Superior temporal gyrus (tissue), 1 donor: ENCODE results near the gene MATN1.
A peak's percentile ranks its signal among the peaks of the same experiment; 100 is the strongest.

Experiments used
- DNase-seq: peaks from one replicate; pipeline ENCODE4 v3.0.0-alpha.2; 2016; ENCODE audit errors: extremely low spot score

The MATN1 gene

DNA sequence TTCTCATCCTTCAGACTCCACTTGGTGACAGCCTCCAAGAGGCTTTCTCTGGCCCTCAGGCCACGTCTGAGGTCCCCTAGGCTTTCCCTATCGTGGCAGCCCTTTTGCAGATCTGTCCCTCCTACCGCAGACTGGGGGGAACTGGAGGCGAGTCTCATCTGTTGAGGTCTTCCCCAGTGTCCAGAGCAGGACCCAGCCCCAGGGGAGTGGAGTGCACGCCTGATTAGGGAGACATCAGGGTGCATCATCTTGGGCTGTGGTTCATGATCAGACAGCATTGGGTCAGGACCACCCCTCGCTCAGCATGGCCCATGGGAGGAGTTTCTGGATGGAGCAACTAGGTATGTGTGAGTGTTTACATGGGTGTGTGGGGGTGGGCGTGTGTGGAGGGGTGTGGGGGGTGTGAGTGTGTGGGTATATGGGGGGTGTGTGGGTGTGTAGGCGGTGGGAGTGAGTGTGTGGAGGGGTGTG, 8.5 kb upstream of the MATN1 start:
- no peak for DNase-seq

DNA sequence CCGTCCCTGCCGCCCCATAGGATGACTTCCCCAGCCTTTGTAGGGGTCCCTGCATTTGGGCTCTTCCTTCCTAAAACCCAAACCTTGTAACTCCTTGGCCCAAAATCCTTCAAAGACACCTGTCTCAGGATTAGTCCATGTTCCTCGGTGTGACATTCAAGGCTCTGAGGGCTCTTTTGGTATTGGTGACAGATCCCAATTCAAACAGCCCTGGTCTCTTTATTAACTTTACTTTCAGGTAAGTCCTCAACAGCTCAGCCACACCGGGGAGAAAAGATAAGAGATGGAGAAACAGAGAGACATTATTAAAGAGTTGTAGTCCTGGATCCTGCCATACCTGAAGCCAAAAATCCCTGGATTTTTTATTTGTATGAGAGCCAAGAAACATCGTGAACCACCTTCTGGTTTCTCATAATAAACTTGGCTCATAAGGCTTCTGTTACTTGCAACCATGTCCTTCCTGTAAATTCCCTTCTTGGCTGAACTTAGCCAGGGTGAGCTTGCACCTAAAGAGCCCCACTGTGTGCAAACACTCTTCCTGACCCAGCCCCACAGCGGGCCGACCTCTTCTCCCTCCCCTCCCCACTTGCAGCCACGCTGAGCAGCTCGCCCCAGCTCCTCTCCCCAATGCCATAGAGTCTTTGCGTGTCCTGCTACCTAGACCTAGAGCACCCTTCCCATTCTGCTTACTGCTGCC, 7.9 kb upstream of the MATN1 start:
- DNase-seq: no peak

DNA sequence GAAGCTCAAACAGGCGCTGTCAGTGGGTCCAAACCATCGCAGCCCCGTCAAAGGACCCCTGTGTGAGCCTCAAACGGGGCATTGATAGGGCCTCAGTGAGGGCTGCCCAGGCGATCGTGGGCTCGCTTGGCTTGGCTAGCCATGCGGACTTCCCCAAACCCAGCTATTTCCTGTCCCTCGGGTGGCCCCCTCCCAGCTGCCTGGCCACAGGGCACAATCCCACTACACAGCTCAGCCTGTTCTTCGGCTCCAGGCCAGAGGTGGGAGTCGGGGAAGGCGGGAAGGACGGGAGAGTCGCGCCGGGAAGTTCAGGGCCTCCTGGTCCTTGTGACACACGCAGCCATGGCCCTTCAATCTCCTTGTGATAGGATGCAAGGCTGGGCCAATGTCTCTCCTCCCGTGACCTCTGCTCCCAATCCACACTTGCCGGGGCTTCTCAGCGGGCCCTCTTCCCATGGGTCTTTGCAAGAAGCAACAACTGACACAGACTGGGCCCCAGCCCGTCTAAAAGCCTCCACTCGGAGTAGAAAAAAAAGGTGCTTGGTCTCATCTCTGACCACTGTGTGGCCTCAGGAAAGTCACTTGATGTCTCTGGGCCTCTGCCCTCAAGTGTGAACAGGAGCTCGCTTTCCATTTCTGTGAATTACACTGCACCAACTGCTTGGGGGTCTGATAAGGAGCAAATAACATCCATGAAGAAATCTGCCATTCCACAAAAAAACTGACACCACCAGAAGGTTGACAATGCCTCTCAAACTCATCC, 7.1 kb upstream of the MATN1 start:
- DNase-seq: no peak

DNA sequence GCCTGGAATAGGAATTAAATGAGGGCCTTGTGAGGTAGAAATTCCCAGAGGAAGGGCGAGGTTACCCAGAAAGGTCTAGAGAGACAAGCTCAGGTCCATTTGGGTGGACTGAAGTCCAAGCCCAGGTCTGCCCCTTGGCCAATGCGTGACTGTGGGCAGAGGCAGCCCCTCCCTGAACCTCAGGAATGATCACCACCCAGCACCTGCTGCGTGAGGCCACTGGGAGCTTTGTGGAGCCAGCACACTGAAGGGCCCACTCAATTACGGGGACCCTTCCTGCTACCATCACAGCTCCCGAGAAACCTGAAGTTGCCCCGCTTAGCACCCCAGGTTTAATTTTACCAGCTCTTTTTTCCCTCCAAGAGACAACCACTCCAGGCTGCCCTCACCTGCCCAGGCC, 6.5 kb upstream of the MATN1 start:
- no peak for DNase-seq

DNA sequence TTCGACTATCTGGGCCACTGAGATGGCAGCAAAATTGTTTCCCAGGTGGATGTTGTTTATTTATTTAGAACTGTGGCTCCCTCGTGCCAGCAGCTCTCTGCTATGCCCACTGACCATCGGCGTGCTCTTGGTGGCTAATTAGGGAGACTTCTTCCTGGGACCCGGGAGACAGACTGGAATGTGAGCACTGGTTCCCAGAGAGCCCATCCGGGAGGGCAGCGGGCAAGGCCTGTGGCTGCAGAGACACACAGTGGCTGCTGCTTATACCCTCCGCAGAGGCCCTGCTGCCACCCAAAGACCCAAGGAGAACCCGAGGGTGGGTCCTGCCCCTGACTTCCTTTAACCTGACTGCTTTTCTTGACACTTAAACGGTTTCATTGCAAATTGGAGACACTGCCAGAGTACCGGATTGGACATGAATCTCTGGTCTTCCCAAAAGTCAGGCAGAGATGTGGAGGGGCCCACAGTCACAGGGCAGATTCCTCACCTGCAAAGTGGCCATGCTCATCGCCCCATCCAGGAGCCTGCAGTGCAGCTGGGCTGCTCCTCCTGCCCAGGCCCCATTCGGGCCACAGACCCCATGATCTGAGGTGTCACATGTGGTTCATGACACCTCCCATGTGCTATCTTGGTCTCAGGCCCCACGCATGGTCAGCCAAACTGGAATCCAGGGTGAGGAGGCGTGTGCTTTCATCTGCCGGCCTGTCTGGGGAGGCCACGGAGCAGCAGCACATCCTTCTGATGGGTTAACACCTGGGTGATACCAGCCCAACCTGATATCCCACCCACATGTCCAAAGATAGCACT, 5.7 kb upstream of the MATN1 start:
- DNase-seq: no peak

DNA sequence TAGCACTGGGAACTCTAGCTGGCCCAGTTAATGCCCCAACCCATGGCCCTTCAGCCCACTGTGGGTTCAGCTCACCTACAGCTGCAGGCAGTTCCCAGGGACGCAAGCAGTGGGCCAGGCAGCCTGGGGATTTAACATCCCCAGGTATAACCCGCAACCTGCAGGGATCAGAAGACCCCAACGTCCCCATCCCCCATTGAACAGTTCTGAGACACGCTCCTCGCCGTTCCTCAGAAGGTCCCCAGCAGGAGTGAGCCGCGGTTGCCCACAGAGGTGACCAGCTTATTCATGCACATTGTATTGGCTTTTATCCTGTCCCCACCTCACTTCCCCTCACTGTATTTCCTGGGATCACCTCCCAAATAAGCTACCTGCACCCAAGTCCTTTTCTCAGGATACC, 5.0 kb upstream of the MATN1 start:
- no peak for DNase-seq

DNA sequence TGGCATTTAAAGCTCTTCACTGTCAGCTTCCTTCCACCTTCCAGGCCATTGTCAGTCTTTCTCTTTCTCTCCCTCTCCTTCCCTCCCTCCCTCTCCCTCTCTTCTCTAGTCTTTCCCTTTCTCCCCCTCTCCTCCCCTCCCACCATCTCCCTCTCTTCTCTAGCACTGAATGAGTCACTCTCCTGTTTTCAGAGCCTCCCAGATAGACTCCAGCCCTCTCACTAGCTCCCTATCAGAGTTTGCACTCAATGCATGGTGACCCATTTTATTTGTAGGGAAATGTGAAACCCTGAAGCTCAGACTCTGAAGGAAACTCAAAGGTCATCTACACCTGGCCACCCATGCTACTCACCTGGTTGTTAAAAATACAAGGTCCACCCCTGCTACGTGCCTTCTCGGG, 4.4 kb upstream of the MATN1 start:
- DNase-seq: no peak

DNA sequence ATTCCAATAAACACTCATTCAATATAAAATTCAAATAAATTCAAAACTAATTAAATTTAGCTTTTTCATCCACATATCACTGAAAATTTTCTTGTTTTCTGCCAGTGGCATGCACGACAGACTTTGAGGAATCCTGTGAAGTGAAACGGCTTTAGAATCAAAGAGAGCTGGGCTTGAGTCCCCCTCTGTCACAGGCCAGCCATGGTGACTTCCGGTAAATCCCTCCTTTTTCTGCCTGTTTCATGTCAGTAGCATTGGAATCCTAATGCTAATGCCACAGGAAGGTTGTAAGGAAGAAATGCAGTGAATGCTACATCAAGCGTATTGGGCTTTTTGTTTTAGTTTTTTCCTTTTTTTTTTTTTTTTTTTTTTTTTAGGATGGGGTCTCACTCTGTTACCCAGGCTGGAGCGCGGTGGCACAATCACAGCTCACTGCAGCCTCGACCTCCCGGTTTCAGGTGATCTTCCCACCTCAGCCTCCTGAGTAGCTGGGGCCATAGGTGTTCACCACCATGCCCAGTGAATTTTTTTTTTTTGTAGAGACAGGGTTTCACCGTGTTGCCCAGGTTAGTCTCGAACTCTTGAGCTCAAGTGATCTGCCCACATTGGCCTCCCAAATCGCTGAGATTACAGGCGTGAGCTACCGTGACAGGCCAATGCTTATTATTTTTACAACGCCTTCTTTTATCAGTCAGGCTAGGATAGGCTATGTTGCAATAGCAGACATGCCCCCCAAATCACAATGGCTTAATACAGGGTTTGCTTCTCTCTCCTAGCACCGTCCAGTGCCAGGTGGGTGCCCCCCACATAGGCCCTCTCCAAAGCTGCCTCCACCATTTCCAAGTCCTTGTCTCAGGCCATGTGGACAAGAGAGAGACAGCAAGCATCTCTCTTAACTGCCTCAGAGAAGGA, 3.6 kb upstream of the MATN1 start:
- DNase-seq: no peak

DNA sequence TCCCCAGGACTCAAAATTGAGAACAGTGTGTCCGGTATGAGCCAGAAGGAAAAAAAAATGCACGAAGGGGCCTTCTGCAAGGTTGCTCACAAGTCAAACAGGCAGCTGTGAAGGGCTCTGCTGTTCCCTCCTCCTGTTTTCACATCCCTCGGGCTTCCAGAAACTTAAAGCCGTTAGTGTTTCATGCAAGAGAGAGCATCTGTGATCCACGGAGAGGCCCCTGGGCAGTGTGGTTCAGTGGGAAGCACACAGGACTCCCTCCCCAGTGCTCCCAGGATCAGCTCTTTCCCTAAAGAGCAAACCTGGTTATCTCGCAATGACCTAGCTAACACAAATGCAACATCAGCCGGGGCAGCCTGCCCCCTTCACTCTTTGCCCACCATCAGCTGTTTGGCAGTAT, 2.9 kb upstream of the MATN1 start:
- no peak for DNase-seq

DNA sequence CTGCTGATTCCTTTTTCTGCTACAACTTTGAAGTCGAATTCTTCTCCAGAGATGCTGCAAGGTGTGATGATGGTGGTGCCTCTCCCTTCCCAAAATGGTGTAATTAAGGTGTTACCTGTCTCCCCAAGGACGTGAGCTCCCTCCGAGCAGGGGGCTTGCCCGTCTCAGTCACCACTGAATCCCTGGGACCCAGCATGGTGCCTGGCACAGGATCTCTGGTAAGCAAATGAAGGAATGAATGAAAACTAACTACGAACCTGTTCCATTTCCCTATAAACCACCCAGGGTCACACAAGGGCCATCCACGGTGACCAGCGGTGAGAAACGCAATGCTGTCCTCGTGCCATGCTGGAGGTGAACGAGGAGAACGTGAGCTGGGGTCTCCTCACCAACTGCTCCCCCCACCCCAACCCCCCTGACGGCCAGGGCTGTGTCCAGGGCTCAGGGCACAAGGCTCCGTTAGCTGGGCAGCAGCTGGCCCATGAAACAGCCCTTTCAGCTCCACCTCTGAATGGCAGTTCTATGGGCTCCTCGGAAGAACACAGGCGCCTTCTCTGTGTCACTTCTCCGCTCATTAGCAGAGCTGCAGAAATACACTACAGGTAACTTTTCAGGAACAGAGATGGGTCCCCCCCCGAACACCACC, 2.2 kb upstream of the MATN1 start:
- peak; percentile 56 for DNase-seq

DNA sequence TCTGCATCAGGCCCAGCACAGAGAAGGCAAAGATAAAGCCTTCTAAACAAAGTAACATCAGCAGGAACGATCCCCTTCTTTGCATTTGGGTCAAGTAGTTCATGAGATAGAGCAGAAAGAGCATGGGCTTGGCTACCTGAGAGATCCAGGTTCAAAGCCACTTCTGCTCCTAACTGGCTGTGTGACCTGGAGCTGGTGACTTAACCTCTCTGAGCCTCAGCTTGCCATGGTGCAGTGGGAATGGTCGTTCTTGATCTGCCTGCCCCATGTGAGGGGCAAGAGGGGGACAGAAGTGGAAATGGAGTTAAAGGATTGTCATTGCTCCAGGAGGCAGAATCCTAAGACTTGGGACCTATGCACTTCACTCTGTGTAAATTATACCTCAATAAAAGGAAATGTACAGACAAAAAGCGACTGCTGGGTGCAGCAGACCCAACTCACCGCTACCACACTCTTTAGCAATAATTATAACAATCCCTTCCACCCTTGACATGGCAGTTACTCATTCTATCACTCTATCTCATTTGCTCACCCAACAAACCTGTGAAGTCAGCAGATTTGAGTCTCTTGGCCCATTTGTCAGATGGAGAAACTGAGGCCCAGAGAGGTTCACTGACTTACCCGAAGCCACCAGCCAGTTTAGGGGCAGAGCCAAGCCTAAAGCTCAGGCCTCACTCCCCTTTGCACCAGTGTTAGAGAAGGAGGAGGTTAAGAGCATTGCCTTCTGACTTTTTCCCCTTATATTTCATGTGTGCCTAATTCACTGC, 1.5 kb upstream of the MATN1 start:
- no peak for DNase-seq

DNA sequence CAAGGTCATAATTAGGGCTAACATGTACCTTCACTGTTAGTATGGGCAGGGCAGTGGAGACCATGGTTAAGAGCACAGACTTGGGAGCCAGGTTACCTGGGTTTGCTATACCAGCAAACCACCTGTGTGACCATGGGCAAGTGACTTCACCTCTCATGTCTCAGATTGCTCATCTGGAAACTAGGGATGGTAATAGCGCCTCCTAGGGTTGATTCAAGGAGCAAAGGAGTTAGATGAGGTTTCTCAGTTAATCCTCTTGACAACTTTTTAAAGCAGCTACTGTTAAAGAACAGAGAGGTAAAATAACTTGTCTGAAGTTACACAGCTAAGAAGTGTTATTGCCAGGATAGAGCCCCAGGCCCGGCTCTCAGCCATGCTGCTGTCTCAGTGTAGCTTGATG, 790 bp upstream of the MATN1 start:
- DNase-seq: no peak

DNA sequence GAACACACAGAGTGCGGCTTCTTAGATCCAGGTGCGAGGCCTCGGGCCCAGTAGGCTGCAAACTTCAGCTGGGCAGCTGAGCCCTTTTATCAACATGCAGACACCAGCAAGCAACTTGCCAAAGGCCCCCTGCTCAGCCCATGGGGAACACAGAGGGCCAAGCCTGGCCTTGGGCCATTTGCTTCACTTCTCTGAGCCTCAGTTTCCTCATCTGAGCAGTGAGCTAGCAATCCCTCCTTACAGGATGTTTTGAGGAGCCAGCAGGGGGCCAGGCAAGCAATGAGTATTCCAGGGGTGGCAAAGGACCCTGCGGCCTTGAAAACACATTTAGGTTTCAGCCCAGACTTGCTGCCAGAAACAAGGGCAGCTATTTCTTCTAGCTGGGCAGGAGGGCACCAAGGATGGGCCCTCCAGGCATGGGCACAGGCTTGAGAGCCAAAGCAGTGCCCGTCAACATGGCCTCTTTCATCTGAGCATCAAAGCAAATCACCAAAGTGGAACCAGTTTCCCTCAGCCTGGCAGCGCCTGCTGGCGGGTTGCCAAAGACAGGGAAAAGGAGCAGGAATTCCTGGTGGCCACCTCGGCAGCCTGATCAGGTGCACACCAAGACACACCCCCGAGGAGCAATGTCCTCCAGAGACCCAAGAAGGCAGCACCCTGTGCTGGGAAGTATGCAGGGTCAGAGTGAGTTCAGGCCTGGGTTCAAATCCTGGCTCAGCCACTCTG, 1.4 kb downstream of the MATN1 start:
- DNase-seq: no peak

DNA sequence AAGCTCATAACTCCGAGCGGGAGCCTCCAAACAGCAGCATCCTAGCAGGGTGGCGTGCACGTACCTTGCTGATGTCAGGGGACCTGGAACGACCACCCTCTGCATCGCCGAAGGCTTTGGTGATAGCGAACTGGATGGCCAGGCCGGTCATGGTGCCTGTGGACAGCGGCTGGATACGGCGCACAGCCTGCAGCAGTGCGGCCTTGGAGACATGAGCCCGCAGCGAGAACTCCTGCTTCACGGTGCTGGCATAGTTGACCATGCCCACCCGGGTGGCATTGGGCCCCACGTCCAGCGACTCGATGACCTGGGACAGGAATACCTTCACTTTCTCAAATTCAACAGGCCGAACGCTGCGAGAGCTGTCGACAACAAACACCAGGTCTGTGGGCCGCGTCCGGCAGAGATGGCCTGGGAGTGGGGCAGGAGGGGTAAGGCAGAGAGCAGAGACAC, 2.0 kb downstream of the MATN1 start:
- DNase-seq: no peak

DNA sequence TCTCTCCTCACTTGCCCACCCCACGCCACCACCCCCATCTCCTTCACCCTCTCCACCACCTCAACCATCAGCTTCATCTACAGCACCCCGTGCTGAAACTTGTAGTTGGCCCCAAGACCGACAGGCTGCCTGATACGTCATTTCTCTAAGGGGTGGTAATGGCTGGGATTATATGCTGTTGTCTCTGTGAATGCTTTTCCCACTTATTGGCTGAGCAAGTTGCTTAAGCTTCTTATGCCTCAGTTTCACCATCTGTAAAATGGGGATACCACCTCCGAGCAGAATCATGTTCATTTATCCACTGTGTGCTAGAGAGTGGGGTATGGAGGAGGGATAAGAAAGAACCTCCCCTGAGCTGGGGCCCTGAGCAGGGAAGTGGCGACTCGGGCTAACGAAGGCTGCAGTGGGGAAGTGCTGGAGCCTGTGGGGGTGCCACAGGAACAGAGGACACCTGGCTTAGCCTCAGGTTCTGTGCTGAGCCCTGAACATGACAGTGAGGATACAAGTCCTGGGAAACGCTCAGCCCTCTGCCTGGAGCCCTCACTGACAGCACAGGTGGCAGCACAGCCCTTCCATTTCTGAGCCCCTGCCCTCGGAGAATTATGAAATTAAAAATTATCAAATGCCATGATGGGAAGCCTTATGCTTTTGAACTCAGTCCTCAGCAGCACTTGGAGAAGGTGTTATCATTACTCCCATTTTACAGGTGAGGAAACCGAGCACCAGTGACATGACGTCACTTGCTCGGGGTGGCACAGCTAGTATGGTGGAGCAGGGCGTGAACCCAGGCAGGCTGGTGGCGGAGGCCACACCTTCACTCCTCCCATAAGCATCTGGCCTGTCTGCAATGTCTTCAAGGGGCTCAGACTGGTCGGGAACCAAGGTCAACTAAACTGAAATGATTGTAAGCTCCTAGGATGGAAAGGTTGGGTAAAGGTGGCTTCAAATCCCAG, 2.8 kb downstream of the MATN1 start:
- no peak for DNase-seq

DNA sequence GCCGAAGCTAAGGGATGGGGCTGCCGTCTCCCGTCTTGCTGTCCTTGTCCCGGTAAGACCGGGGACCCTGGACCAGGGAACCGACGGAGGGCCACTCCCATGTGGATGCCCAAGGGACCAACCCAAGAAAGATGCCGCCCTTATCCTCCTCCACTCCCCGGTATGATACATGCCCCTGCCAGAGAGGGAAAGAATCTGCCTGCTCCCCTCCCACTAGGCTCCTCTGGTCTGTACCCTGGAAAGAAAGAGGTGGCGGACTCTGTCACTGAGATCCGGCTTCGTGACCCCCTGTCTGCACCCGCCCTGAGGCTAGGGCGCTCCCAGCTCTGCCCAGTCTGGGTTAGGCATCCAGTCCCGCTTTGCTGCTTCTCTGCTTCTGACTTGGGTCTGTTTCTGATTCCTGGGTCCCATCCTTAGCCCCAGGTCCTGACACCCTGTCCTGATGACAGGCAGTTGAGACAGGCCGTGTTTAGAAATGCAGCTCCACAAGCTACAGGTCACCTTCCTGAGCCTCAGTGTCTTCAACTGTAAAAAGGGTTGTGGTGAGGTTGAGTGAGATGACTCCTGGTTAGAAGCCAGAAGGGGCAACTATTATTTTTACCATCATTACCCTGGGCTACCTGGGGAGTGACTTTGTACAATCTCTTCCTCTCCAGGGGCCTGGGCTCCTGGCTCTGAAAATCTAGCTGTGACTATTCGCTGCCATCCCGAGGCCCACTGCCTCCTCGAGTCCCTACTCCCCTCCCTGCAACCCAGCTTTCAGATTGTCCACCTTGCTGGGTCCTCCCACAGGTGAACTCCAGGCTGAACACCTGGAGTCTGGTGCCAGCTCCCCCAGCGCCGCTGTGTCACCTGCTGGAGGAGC, 3.7 kb downstream of the MATN1 start:
- DNase-seq: peak; percentile 95
